Measurements from ENCODE around the gene PIK3R6. TPM values are rescaled to one million over a fixed set of nuclear protein-coding genes. Genes with fewer than 3 reads are reported as not detected.
"Not testable (repeated sequence)": the region's sequence is repeated elsewhere in the genome, so short reads cannot be mapped to it uniquely, and the experiment has no call there.

Gene PIK3R6
- total and polyA plus RNA-seq, 2 experiments from 2014 or later = 0.43 to 0.63 TPM

DNA sequence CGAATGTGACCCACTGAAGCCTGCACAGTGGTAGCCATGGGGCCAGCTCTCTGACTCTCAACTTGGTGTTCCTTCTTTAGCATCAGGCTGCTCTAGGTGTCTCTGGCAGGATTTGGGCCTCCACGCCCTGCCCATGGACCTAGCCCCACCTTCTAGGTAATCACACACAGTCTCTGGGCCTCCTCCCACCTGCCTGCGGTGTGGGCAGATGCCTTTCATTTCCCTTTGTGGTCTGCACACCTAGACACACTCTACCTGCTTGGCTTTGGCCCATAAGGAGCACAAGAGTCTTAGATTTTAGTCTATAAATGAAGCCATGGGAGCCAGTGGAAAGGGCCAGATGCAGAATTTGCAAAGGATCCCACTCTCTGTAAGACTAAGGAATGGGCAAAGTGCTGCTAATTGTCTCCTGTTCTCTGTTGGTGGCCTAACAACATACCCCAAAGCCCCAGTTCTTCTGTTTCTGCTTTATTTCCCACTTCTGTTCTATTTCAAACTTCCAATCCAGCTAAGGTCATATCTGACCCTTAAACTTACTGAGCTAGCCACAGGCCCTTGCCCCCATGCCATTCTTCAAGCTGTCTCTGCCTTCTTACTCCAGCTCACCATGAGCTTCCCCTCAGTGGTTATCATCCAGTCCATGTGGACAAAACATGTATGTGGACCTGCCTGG is 61.1 kb downstream of the PIK3R6 start:
- no peaks in the 10 kb centered on the region for H3K36me3 ChIP-seq (ENCODE audit: low read depth)
- H4K20me1 ChIP-seq (ENCODE audit: insufficient read depth) = no peaks in the 10 kb centered on the region
- H3K4me1 ChIP-seq (ENCODE audit: insufficient read depth) = no peaks in the 10 kb centered on the region
- 60% methylated on average over 3 of the region's 3 CpGs for WGBS, 2 experiments (ENCODE audit: low coverage in 1 of 2, low lambda C conversion rate in 2 of 2, missing lambda C conversion rate in 2 of 2)
- in situ Hi-C loops (cut with MboI) = no loop called here
- no peak for DNase-seq
- H3K27ac ChIP-seq = no peak overlapping the region
- TF ChIP-seq EZH2phosphoT487 (IDR thresholded peaks at IDR 0.05; ENCODE audit: insufficient read depth, low read depth) (no peak), EZH2 (IDR thresholded peaks at IDR 0.05; ENCODE audit: insufficient read depth, poor library complexity, severe bottlenecking) (no peak)
- H3K9ac ChIP-seq = no peak overlapping the region
- no peak overlapping the region for H3K4me3 ChIP-seq
- H3K79me2 ChIP-seq (ENCODE audit: insufficient read depth) = no peaks in the 10 kb centered on the region
- no peaks in the 10 kb centered on the region for H3K9me3 ChIP-seq (ENCODE audit: low read depth)
- H3K27me3 ChIP-seq (replicated peaks; ENCODE audit: insufficient read depth) = no peaks in the 10 kb centered on the region
- H3K9me2 ChIP-seq (ENCODE audit: insufficient read depth) = no peaks in the 10 kb centered on the region
- no peaks in the 10 kb centered on the region for H3F3A ChIP-seq (ENCODE audit: insufficient read depth)
- H2AFZ ChIP-seq = no peak overlapping the region
- no peak overlapping the region for H3K4me2 ChIP-seq (ENCODE audit: unreplicated experiment)

DNA sequence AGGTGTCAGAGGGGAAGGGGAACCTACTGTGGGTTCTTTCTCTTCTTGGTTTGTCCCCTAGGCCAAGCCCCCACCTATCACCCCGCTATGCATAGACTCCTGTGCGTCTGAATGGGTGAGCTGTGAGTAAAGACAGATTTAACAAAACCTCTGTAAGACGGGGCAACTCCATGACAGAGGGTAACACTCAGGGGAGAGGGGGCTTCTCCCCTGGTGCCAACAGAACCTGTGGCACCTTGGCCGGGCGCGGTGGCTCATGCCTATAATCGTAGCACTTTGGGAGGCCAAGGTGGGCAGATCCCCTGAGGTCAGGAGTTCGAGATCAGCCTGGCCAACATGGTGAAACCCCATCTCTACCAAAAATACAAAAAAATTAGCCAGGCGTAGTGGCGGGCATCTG is 62.1 kb downstream of the PIK3R6 start:
- H4K20me1 ChIP-seq (ENCODE audit: insufficient read depth); H3K9ac ChIP-seq; H3K79me2 ChIP-seq (ENCODE audit: insufficient read depth); H3K4me3 ChIP-seq; H3K27me3 ChIP-seq (replicated peaks; ENCODE audit: insufficient read depth); H3K4me2 ChIP-seq (ENCODE audit: unreplicated experiment); H3F3A ChIP-seq (ENCODE audit: insufficient read depth); DNase-seq; H3K4me1 ChIP-seq (ENCODE audit: insufficient read depth); H2AFZ ChIP-seq; in situ Hi-C loops (cut with MboI); H3K27ac ChIP-seq; H3K9me2 ChIP-seq (ENCODE audit: insufficient read depth); H3K36me3 ChIP-seq (ENCODE audit: low read depth); H3K9me3 ChIP-seq (ENCODE audit: low read depth): not testable (repeated sequence)
- 77 to 80% methylated on average over 10 of the region's 10 CpGs for WGBS, 2 experiments (ENCODE audit: low coverage in 1 of 2, low lambda C conversion rate in 2 of 2, missing lambda C conversion rate in 2 of 2)

DNA sequence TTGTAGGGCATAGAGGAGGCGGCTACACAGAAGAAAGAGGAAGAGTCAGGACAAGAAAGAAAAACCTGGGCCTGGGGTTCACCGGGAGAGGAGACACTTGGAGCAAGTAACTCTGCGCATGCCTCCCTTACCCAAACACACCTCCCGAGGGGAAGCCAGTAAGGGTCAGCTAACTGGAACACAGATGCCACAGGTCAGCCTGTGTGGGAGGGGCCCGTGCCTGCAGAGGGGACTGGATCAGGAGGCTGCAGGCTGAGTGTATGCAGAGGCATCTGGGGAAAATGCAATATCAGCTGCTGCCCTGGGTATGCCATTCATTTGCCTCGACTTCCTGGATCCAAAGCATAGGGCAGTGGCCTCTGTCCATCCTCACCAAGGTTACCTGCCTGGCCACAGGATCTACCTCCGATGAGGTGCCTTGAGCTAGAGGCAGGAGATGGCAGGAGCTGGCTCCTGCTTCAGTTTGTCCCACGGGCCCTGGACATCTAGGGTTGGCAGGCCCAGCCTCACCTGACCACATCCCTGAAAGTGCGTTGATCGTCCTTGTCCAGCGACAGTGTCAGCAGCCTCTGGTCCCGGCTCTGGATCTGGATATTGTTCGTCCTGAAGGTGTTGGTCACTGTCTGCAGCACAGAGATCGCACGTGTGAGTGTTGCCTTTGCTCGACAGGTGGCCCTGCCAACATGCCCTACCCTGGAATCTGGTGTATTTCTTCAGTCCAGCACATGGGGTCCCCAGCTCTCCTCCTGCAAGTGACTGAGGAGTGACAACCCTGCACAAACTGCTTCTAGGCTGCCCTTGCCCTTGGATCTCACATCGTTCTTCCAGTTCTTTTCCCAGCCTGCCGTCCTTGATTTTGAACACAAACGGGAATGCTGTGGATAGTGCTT is 63.7 kb downstream of the PIK3R6 start:
- in situ Hi-C loops (cut with MboI) = no loop called here
- no peaks in the 10 kb centered on the region for H3K4me1 ChIP-seq (ENCODE audit: insufficient read depth)
- no peaks in the 10 kb centered on the region for H3K9me3 ChIP-seq (ENCODE audit: low read depth)
- no peaks in the 10 kb centered on the region for H4K20me1 ChIP-seq (ENCODE audit: insufficient read depth)
- no peak overlapping the region for H3K4me2 ChIP-seq (ENCODE audit: unreplicated experiment)
- no peak overlapping the region for H3K27ac ChIP-seq
- H3K4me3 ChIP-seq = no peak overlapping the region
- no peak for TF ChIP-seq EZH2phosphoT487 (IDR thresholded peaks at IDR 0.05; ENCODE audit: insufficient read depth, low read depth)
- no peak for TF ChIP-seq EZH2 (IDR thresholded peaks at IDR 0.05; ENCODE audit: insufficient read depth, poor library complexity, severe bottlenecking)
- H3K79me2 ChIP-seq (ENCODE audit: insufficient read depth) = no peaks in the 10 kb centered on the region
- H3K36me3 ChIP-seq (ENCODE audit: low read depth) = no peaks in the 10 kb centered on the region
- H3K27me3 ChIP-seq (replicated peaks; ENCODE audit: insufficient read depth) = no peaks in the 10 kb centered on the region
- DNase-seq = no peak
- no peak overlapping the region for H3K9ac ChIP-seq
- WGBS, 2 experiments (ENCODE audit: low coverage in 1 of 2, low lambda C conversion rate in 2 of 2, missing lambda C conversion rate in 2 of 2) = 59 to 62% methylated on average over 17 to 19 of the region's 19 CpGs
- H3F3A ChIP-seq (ENCODE audit: insufficient read depth) = no peaks in the 10 kb centered on the region
- H2AFZ ChIP-seq = no peak overlapping the region
- no peaks in the 10 kb centered on the region for H3K9me2 ChIP-seq (ENCODE audit: insufficient read depth)

DNA sequence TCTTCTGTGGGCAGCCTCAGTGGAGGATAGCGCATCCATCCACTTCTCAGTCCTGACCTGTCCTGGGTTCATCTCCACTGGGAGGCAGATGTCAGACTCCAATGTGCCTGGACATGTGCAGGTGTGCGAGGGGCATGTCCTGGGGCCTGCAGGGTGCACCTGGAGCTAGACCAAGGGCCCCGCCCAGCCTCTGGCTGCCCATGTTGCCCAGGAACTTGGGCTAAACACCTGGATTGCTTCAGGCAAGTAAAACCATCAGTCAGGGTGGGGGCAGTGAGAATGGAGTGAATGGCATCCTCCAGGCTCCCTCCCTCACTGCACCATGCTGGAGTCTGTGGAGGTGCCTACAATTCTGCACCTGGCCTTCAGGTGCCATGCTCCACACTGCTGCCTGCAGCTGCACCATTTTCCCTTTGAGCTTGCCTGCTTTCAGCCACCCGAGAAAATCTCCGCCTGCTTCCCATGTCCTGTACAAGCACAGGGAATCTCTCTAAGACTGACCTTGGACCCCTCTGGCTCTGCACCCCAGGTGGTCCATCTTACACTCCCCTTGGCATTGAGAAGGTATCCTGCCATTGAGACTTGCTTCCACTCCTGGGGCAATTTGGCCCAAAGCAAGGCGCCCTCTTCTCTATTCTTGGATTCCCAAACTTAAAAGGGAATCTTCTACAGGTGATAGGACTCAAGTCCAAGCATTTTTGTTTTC is 66.2 kb downstream of the PIK3R6 start:
- Histone ChIP-seq H3K79me2 (ENCODE audit: insufficient read depth) (no peaks in the 10 kb centered on the region), H3K9me3 (ENCODE audit: low read depth) (no peaks in the 10 kb centered on the region), H3F3A (ENCODE audit: insufficient read depth) (no peaks in the 10 kb centered on the region), H3K4me2 (ENCODE audit: unreplicated experiment) (no peak overlapping the region), H4K20me1 (ENCODE audit: insufficient read depth) (no peaks in the 10 kb centered on the region), H2AFZ (no peak overlapping the region), H3K9me2 (ENCODE audit: insufficient read depth) (no peaks in the 10 kb centered on the region), H3K4me1 (ENCODE audit: insufficient read depth) (no peaks in the 10 kb centered on the region), H3K27me3 (replicated peaks; ENCODE audit: insufficient read depth) (peaks cover 11% of the 10 kb centered on the region; the same call in 1 of the 2 replicates), H3K27ac (no peak overlapping the region), H3K4me3 (no peak overlapping the region), H3K36me3 (ENCODE audit: low read depth) (no peaks in the 10 kb centered on the region), H3K9ac (no peak overlapping the region)
- no peak for DNase-seq
- TF ChIP-seq EZH2phosphoT487 (IDR thresholded peaks at IDR 0.05; ENCODE audit: insufficient read depth, low read depth) (no peak), EZH2 (IDR thresholded peaks at IDR 0.05; ENCODE audit: insufficient read depth, poor library complexity, severe bottlenecking) (no peak)
- WGBS, 2 experiments (ENCODE audit: low coverage in 1 of 2, low lambda C conversion rate in 2 of 2, missing lambda C conversion rate in 2 of 2) = 64 to 67% methylated on average over 6 of the region's 6 CpGs
- in situ Hi-C loops (cut with MboI) = no loop called here
